HuH-7.5 (cell line): ENCODE results near the gene MBNL1.

Source experiments
- DNase-seq: peaks from one replicate; pipeline ENCODE4 v3.0.0; 2011; ENCODE audit warnings: low spot score

The MBNL1 gene

GRCh38 chr3:152298393-152299248 is 29.9 kb downstream of the MBNL1 start:
- no peak for DNase-seq

- DNase-seq: no peak
Measured at GRCh38 chr3:152299249-152299976, 30.7 kb downstream of the MBNL1 start.

GRCh38 chr3:152300029-152300731 is 31.5 kb downstream of the MBNL1 start:
- DNase-seq: no peak

- no peak for DNase-seq
Measured at GRCh38 chr3:152301745-152302181, 33.0 kb downstream of the MBNL1 start.

GRCh38 chr3:152302521-152303021 is 33.8 kb downstream of the MBNL1 start:
- no peak for DNase-seq

- DNase-seq: no peak
Measured at GRCh38 chr3:152304160-152304559, 35.4 kb downstream of the MBNL1 start.

GRCh38 chr3:152305075-152305474 is 36.3 kb downstream of the MBNL1 start:
- no peak for DNase-seq

- DNase-seq: no peak
Measured at GRCh38 chr3:152307829-152308474, 39.2 kb downstream of the MBNL1 start.

GRCh38 chr3:152308475-152308844 is 39.7 kb downstream of the MBNL1 start:
- no peak for DNase-seq

- no peak for DNase-seq
Measured at GRCh38 chr3:152309031-152309430, 40.3 kb downstream of the MBNL1 start.

GRCh38 chr3:152309535-152310307 is 41.0 kb downstream of the MBNL1 start:
- DNase-seq: no peak

- no peak for DNase-seq
Measured at GRCh38 chr3:152313430-152313829, 44.7 kb downstream of the MBNL1 start.

- no peak for DNase-seq
Measured at GRCh38 chr3:152313914-152314313, 45.2 kb downstream of the MBNL1 start.

GRCh38 chr3:152314677-152315353 is 46.1 kb downstream of the MBNL1 start:
- DNase-seq: no peak

GRCh38 chr3:152315623-152316022 is 46.9 kb downstream of the MBNL1 start:
- no peak for DNase-seq

- no peak for DNase-seq
Measured at GRCh38 chr3:152316318-152316717, 47.6 kb downstream of the MBNL1 start.

GRCh38 chr3:152317184-152317583 is 48.5 kb downstream of the MBNL1 start:
- DNase-seq: no peak

GRCh38 chr3:152317956-152318355 is 49.2 kb downstream of the MBNL1 start:
- DNase-seq: no peak

- DNase-seq: no peak
Measured at GRCh38 chr3:152318512-152318911, 49.8 kb downstream of the MBNL1 start.

GRCh38 chr3:152319256-152319655 is 50.5 kb downstream of the MBNL1 start:
- DNase-seq: no peak
